K562 (cell line): ENCODE measurements around the gene MECR. TPM values are rescaled to one million over a fixed set of nuclear protein-coding genes. Genes with fewer than 3 reads are reported as not detected.
A peak's percentile ranks its signal among the peaks of the same experiment; 100 is the strongest.

ENCODE experiments used
- BMI1 ChIP-seq: fragments of 150-350 bp; IDR thresholded peaks from 2 replicates; pipeline ENCODE4 v1.6.1; 2014; ENCODE audit warnings: low read length
- CTBP1 ChIP-seq: fragments of 450-650 bp; IDR thresholded peaks from 2 replicates; pipeline ENCODE4 v1.6.1; 2016; ENCODE audit warnings: borderline replicate concordance
- HNRNPK ChIP-seq: fragments of 200-400 bp; formaldehyde crosslinking; IDR thresholded peaks from one replicate; pipeline ENCODE4 v1.6.1; 2018; ENCODE audit warnings: mild to moderate bottlenecking, low read depth, low read length; ENCODE audit not compliant: poor library complexity, severe bottlenecking
- HNRNPLL ChIP-seq: fragments of 200-400 bp; formaldehyde crosslinking; IDR thresholded peaks from 2 replicates; pipeline ENCODE4 v1.6.1; 2017; ENCODE audit warnings: low read length, low read depth, mild to moderate bottlenecking; ENCODE audit not compliant: poor library complexity, severe bottlenecking
- JUND ChIP-seq, 2 experiments: IDR thresholded peaks; 2 replicates in 1 of 2; 3 replicates in 1 of 2; pipeline ENCODE4 v1.6.1; 2011; ENCODE audit warnings: borderline replicate concordance in 2 of 2, low read depth in 2 of 2, low read length in 2 of 2, improper control_type of control experiment in 1 of 2, missing biosample characterization in 1 of 2, missing genetic modification characterization in 1 of 2, missing genetic modification reagents in 1 of 2
- MECOM ChIP-seq: fragments of 250-450 bp; sonication (Bioruptor Pico); IDR thresholded peaks from 2 replicates; pipeline ENCODE4 v1.8.0; 2022; ENCODE audit warnings: inconsistent platforms
- RB1 ChIP-seq: fragments of 450-650 bp; IDR thresholded peaks from 2 replicates; pipeline ENCODE4 v1.6.1; 2017; ENCODE audit warnings: low read depth, mild to moderate bottlenecking
- RFX1 ChIP-seq: fragments of 450-650 bp; IDR thresholded peaks from 2 replicates; pipeline ENCODE4 v1.6.1; 2016; ENCODE audit warnings: mild to moderate bottlenecking, moderate library complexity
- SMARCB1 ChIP-seq: IDR thresholded peaks from 2 replicates; pipeline ENCODE4 v1.6.1; 2011; ENCODE audit warnings: improper control_type of control experiment, low read depth; ENCODE audit not compliant: insufficient read length
- SREBF1 ChIP-seq: fragments of 150-350 bp; IDR thresholded peaks from 2 replicates; pipeline ENCODE4 v1.6.1; 2014; ENCODE audit warnings: antibody characterized with exemption, low read depth, low read length, borderline replicate concordance
- SRSF9 ChIP-seq: fragments of 200-400 bp; formaldehyde crosslinking; IDR thresholded peaks from 2 replicates; pipeline ENCODE4 v1.6.1; 2017; ENCODE audit warnings: low read depth, low read length, borderline replicate concordance
- TAF1 ChIP-seq: IDR thresholded peaks from 2 replicates; pipeline ENCODE4 v1.6.1; 2011; ENCODE audit warnings: mild to moderate bottlenecking, low read length, moderate library complexity; ENCODE audit not compliant: insufficient read depth, control insufficient read depth, severe bottlenecking; ENCODE audit errors: extremely low read depth
- VEZF1 ChIP-seq: fragments of 200-800 bp; sonication (Bioruptor generic); IDR thresholded peaks from 2 replicates; pipeline ENCODE4 v1.6.1; 2017; ENCODE audit warnings: missing genetic modification characterization, missing compliant biosample characterization
- WHSC1 ChIP-seq: IDR thresholded peaks from one replicate; pipeline ENCODE4 v1.6.1; 2012; ENCODE audit warnings: low read length, control low read depth, inconsistent platforms
- ZBTB17 ChIP-seq: fragments of 450-650 bp; formaldehyde crosslinking; IDR thresholded peaks from 2 replicates; pipeline ENCODE4 v1.4.0; 2020; ENCODE audit warnings: mild to moderate bottlenecking
- ZC3H4 ChIP-seq: sonication (generic); formaldehyde crosslinking; IDR thresholded peaks from 2 replicates; pipeline ENCODE4 v1.9.0; 2021; ENCODE audit warnings: missing genetic modification reagents, borderline replicate concordance
- ZNF274 ChIP-seq: IDR thresholded peaks from 2 replicates; pipeline ENCODE4 v1.6.1; 2011; ENCODE audit warnings: low read depth, mild to moderate bottlenecking, low read length, moderate library complexity, borderline replicate concordance
- ZNF282 ChIP-seq: sonication (generic); formaldehyde crosslinking; IDR thresholded peaks from 2 replicates; pipeline ENCODE4 v1.8.1; 2023; ENCODE audit warnings: missing genetic modification reagents
- ZNF354B ChIP-seq: fragments of 250-450 bp; sonication (Bioruptor Pico); IDR thresholded peaks from 2 replicates; pipeline ENCODE4 v1.4.0; 2020
- ZNF584 ChIP-seq: fragments of 200-800 bp; sonication (Bioruptor generic); IDR thresholded peaks from 2 replicates; pipeline ENCODE4 v1.6.1; 2016; ENCODE audit warnings: low read depth, mild to moderate bottlenecking, missing genetic modification characterization, missing compliant biosample characterization
- ZNF609 ChIP-seq: sonication (generic); formaldehyde crosslinking; IDR thresholded peaks from 2 replicates; pipeline ENCODE4 v1.8.1; 2023; ENCODE audit warnings: missing genetic modification reagents, mild to moderate bottlenecking, borderline replicate concordance
- ZNF696 ChIP-seq: fragments of 250-450 bp; sonication (Bioruptor Pico); conservative IDR thresholded peaks from 2 replicates; pipeline ENCODE4 v1.4.0; 2020; ENCODE audit warnings: mild to moderate bottlenecking, moderate library complexity
- ZNF699 ChIP-seq: fragments of 250-450 bp; sonication (Bioruptor Pico); IDR thresholded peaks from 2 replicates; pipeline ENCODE4 v1.8.0; 2021; ENCODE audit warnings: mild to moderate bottlenecking, moderate library complexity; ENCODE audit not compliant: insufficient replicate concordance
- ZSCAN32 ChIP-seq: fragments of 450-650 bp; formaldehyde crosslinking; IDR thresholded peaks from 2 replicates; pipeline ENCODE4 v1.4.0; 2020; ENCODE audit warnings: mild to moderate bottlenecking, moderate library complexity
- polyA plus RNA-seq, 8 experiments: library from polyadenylated mRNA; depleted of rRNA in 4 of 8; stranded (reverse) in 5 of 8; unstranded in 3 of 8; fragments of >200 nt; fragmentation: Nextera tagmentation in 2 of 8; fragmentation: Illumina TruSeq in 1 of 8; extraction: Ambion mirVana in 2 of 8; extraction: Trizol in 1 of 8; gene quantifications; 2 replicates each; pipeline versions ENCODE4 v1.2.1 to v1.2.3, GENCODE V29; 2011 to 2014; ENCODE audit warnings: inconsistent platforms in 1 of 8, missing spikeins in 1 of 8
- total RNA-seq, 7 experiments: library from RNA; depleted of rRNA in 6 of 7; stranded (reverse); fragments of >200 nt in 6 of 7; fragmentation: Illumina TruSeq in 2 of 7; extraction: Trizol in 2 of 7; gene quantifications; 2 replicates each; pipeline versions ENCODE4 v1.2.1 to v1.2.3, GENCODE V29; 2011 to 2021; ENCODE audit warnings: low replicate concordance in 1 of 7

The MECR gene
- total and polyA plus RNA-seq, 9 of the 15 experiments (the other 6 are each of a cell fraction or from before 2014, with no cell fraction given): 10.4 to 58.6 (median 42.9) TPM

- 0 out of 2 replicates have a peak, but pooled peaks have one; percentile 22 for TF ChIP-seq VEZF1 (CRISPR knock-in tag)
- no peak for TF ChIP-seq WHSC1
- no peak for TF ChIP-seq SMARCB1
- TF ChIP-seq ZNF282 (CRISPR knock-in tag): no peak
- no peak for TF ChIP-seq RB1
- no peak for TF ChIP-seq ZNF696 (CRISPR knock-in tag)
- TF ChIP-seq SRSF9: no peak
- no peak for TF ChIP-seq ZNF274
- 0 out of 2 replicates have a peak, but pooled peaks have one; percentile 3 for TF ChIP-seq JUND (IDR thresholded peaks at IDR 0.05; ENCODE audit: borderline replicate concordance, low read depth, low read length)
- no peak for TF ChIP-seq JUND (tag; IDR thresholded peaks at IDR 0.05; ENCODE audit: borderline replicate concordance, low read depth, low read length)
- TF ChIP-seq ZNF609 (CRISPR knock-in tag): no peak
- TF ChIP-seq HNRNPK: no peak
- TF ChIP-seq SREBF1: peak; percentile 50; the same call in 1 of the 2 replicates
- TF ChIP-seq TAF1: no peak
- no peak for TF ChIP-seq ZSCAN32 (CRISPR knock-in tag)
- peak; percentile 75; the same call in 1 of the 2 replicates for TF ChIP-seq CTBP1
- TF ChIP-seq BMI1: no peak
- peak; percentile 81 for TF ChIP-seq RFX1
- TF ChIP-seq ZBTB17 (CRISPR knock-in tag): no peak
- no peak for TF ChIP-seq HNRNPLL
- no peak for TF ChIP-seq ZNF699
- no peak for TF ChIP-seq ZC3H4 (CRISPR knock-in tag)
- no peak for TF ChIP-seq ZNF584 (CRISPR knock-in tag)
- TF ChIP-seq ZNF354B (CRISPR knock-in tag): no peak
- TF ChIP-seq MECOM (CRISPR knock-in tag): no peak
Measured at GRCh38 chr1:29249170-29249691, 18.5 kb upstream of the MECR start (continued).
